GM12801 (cell line): ENCODE data around the gene SNX14.
A peak's percentile ranks its signal among the peaks of the same experiment; 100 is the strongest.

Source experiments
- TF ChIP-seq, protein P1 (sequence below): IDR thresholded peaks from one replicate; pipeline ENCODE4 v1.5.1; 2011; ENCODE audit warnings: control low read depth; ENCODE audit not compliant: insufficient read length; ENCODE audit errors: extremely low read depth

Gene SNX14

DNA sequence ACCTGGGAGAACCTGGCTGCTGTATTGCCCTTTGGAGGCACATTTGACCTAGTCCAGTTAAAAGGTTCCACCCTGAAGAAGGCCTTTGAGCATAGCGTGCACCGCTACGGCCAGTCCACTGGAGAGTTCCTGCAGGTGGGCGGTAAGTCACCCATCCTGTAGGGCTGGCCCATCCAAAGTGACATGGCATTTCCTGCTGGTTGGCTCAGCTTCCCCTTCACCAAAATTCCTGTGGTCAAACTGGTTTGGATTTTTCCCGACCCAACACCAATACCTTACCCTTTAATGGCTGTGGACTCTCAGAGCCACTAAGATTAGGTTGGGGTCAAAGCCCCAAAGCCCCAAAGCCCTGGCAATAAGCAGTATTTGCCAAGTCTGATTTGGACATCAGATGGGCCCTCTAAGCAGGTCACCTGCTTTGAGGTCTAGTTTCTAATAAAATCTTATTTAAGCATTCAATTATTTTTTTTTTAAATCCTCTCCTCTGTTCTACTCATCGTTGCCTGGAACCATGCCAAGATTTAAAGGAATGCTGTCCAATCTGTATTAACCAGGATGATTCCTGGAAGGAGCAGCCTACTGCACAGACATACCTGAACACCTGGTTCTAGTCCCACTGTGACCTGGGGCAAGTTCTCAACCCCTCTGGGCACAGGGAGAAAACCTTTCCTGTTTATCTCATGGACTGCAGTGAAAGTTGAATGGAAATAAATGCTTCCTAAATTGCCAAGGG, 103.0 kb downstream of the SNX14 start:
- TF ChIP-seq, protein P1, sequence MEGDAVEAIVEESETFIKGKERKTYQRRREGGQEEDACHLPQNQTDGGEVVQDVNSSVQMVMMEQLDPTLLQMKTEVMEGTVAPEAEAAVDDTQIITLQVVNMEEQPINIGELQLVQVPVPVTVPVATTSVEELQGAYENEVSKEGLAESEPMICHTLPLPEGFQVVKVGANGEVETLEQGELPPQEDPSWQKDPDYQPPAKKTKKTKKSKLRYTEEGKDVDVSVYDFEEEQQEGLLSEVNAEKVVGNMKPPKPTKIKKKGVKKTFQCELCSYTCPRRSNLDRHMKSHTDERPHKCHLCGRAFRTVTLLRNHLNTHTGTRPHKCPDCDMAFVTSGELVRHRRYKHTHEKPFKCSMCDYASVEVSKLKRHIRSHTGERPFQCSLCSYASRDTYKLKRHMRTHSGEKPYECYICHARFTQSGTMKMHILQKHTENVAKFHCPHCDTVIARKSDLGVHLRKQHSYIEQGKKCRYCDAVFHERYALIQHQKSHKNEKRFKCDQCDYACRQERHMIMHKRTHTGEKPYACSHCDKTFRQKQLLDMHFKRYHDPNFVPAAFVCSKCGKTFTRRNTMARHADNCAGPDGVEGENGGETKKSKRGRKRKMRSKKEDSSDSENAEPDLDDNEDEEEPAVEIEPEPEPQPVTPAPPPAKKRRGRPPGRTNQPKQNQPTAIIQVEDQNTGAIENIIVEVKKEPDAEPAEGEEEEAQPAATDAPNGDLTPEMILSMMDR, result no peak

DNA sequence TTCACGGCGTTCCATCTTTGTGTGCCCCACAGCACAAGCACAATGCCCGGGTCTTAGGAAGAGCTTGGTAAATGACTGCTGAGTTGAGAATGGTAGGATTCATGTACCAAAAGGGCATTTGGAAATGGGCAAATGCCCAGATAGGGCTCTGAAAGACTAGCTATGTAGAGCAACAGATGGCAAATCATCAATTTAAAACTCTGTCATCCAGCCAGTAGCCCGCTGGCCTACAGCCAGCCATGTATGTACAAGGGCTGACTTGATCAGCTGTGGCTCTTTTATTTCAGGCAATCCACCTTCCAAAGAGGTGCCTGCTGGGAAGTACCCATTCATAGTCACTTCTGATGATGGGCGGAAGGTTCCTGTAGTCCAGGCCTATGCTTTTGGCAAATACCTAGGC, 108.7 kb downstream of the SNX14 start:
- TF ChIP-seq, protein P1, result no peak

DNA sequence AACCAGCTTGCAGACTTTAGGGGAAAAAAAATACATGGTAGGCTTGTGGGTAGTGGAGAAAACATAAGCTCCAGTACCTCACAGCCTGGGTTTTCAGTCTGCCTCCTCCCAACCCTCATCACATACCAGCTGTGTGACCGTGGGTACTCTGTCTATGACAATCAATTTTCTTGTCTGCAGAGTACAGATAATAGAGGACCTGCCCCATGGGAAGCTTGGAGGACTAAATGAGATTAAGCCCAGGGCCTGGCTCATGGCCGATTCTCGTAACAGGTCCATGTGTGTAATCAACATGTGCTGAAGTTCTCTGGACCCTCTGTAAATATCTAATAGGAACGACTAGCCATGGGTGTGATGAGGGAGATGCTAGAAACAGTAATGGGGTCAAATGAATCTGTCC, 109.8 kb downstream of the SNX14 start:
- TF ChIP-seq, protein P1, result no peak

DNA sequence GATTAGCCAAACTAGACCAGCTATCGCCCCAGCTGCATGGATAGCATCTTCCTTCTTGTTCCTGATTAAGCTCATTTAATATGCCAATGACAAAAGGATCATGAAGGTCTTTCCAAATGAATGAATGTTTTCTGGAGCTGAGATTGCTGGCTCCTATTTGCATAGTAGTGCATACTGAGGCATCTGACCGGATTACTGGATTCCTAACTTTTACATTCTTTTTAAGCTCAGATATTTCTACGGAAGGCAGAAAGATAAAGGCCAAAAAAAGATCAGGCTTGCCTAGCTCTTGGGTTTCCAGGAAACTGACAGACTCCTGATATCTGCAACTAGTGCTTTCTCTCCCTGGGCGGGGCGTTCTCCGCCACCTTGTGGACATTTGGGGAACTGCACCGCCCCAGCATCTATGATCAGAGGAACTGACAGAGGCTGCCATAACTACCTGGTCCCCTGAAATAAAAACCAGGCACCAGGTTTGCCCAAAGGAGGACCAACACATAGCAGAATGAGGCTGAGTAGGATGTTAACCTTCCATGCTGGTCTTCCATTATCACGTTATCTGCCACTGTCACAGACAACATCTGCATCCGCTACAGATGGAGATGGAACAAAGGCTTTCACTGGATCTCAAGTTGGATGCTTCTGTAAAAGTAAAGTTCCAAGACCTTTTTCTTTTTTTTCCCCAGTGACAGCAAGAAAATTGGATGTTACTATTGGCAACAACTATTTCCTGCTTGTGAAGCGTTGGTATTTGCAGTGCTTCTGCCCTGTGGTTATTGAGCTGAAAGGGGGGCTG, 110.6 kb downstream of the SNX14 start:
- TF ChIP-seq, protein P1, result peak; percentile 96

DNA sequence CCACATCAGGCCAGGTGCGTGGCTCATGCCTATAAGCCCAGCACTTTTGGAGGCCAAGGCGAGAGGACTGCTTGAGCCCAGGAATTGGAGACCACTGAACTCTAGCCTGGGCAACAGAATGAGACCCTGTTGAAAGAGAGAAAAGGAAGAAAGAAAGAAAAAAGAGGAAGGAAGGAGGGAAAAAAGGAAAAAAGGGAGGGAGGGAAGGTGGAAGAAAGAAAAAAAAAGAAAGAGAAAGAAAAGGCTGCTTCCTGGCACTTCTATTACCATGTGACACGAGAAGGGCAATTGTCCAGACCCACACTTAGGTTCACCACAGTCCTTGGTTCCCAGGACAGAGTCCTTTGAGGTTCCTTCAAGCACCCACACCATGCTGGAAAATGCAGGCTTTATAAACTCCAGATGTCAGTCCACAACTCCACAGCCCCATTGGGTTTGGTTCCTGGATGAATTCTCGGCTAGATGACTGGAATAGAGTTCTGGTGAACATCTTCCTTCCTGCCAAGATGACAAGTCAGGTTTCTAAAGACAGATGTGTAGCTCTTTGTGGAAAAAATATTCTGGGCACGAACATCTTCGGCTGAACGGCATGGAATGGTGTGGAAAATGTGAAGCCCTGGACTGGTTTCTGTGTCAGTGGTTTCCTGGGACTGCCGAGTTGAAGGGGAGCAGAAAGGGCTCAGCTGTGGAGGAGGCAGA, 111.3 kb downstream of the SNX14 start:
- TF ChIP-seq, protein P1, result no peak

DNA sequence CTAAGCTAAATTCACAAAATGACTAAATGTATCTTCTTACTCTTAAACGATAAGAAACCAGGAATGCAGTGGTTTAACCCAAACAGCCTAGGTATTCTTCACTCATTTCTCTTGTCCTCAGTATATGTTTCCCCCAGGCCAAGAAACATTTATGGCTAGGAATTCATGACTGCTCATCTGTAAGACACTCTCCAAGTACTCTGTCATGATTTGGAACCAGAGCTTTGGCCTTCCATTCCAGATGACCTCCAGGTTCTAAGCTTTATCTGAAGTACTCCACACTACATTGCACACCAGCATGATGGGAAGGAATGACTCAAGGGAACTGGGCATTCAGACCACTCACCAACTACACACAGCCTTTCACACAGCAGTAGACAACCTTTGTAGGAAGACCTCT, 114.5 kb downstream of the SNX14 start:
- TF ChIP-seq, protein P1, result no peak

DNA sequence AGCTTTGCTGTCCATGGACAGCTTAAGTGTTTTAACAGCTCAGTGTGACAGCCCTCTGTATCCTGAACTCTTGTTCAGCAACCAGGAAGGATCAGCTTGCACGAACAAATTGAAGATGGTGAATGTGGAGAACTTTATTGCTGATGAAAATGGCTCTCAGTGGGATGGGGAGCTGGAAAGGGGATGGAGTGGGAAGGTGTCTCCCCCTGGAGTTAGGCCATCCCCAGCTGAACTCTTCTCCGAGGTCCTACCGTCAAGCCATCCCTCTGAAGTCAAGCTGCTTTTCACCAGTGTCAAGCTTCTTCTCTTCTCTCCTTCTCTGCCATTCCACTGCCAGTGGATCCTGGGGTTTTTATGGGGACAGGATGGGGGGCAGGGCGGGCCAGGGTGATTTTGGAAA, 117.1 kb downstream of the SNX14 start:
- TF ChIP-seq, protein P1, result no peak
